GM18499 (cell line): Measurements from ENCODE around the gene SLC46A3.
"Not testable (repeated sequence)": the region's sequence is repeated elsewhere in the genome, so short reads cannot be mapped to it uniquely, and the experiment has no call there.

ENCODE experiments used
- ATAC-seq: cut with Tn5 transposase; IDR thresholded peaks from one replicate; pipeline ENCODE4 v1.9.1; 2021; ENCODE audit warnings: moderate number of reproducible peaks; ENCODE audit not compliant: insufficient read depth, unreplicated experiment

The SLC46A3 gene, protein sequence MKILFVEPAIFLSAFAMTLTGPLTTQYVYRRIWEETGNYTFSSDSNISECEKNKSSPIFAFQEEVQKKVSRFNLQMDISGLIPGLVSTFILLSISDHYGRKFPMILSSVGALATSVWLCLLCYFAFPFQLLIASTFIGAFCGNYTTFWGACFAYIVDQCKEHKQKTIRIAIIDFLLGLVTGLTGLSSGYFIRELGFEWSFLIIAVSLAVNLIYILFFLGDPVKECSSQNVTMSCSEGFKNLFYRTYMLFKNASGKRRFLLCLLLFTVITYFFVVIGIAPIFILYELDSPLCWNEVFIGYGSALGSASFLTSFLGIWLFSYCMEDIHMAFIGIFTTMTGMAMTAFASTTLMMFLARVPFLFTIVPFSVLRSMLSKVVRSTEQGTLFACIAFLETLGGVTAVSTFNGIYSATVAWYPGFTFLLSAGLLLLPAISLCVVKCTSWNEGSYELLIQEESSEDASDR

DNA sequence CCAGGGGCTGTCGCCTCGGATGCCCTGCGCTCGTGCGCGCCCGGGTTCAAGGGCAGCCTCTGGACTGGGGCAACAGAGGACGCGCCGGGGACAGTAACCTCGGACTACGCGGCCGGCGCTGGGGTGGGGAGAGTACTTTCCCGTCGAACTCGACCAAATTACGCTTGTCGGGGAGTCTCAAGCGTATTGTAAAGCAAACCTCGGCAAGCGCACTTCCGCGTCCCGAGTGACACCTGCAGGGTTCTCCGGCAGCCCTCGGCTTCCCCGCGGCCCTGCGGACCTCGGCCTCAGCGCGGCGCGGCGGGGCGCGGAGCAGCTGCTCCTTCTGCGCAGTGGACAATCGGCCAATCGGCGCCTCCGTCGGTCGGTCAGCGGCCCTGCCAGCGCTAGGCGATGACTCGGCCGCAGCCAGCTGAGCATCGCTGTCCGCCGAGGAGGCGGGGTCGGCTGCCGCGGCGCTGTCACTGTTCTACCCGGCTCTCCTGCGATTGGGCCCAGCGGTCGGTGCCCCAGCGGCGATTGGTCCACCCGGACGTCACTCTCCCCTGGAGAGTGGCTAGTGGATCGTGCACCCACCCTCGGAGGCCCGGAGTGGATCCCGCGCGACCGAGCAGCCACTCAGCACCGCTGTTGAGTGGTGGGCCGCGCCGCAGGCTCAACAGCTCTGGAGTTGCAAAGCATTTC, at the start of gene SLC46A3:
Gene SLC46A3 (minus strand): TSS at position 428 of the 684 bp plus-strand sequence. CDS start 972 bp downstream, outside the sequence.
- peak; percentile 82 for ATAC-seq

DNA sequence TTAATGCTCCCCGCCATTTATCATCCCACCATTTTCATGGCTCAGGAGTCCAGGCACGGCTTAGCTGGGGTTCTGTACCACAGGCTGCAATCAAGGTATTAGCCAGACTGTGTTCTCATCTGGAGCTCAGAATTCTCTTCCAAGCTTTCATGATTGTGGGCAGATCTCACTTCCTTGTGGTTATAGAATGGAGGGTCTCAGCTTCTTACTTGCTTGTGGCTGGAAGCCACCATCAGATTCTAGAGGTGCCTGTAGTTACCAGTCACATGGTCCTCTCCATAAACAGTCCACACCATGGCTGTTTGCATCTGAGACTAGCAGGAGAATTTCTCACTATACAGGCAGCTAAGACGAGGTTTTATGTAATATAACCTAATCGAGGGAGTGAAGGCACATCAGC, 45.1 kb upstream of the SLC46A3 start:
- ATAC-seq, result no peak

DNA sequence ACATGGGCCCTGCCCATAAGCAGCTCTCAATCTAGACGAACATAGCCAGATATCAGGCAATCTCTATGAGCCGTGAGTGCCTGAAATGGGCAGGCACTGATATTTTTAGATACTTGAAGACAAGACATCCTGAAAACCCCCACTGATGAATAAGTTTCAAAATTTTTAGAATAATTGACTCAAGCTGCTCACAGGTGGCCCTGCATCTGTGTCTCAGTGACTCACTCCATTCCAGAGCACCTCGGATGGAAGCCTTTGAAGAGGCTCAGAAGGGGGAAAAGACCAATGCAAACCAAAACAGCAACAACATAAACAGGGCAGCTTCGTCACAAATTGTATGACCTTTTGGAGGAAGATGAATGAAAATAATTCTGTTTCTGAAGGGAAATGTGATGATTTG, 42.8 kb upstream of the SLC46A3 start:
- ATAC-seq, result no peak

DNA sequence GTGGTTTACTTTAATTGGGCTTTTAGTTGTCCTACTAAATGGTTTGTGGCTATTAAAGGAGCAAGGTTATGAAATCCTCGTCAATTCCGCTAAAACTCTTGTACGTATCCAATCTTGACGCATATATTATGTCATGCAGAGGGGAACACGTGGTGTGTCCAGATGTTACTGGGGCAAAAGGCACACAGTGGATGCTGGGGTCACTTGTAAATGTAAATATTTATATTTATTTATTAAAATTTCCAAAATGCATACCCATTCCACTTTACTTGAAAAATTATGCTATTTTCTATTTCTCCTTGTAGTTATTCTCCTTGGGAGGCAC, 36.7 kb upstream of the SLC46A3 start:
- no peak for ATAC-seq

DNA sequence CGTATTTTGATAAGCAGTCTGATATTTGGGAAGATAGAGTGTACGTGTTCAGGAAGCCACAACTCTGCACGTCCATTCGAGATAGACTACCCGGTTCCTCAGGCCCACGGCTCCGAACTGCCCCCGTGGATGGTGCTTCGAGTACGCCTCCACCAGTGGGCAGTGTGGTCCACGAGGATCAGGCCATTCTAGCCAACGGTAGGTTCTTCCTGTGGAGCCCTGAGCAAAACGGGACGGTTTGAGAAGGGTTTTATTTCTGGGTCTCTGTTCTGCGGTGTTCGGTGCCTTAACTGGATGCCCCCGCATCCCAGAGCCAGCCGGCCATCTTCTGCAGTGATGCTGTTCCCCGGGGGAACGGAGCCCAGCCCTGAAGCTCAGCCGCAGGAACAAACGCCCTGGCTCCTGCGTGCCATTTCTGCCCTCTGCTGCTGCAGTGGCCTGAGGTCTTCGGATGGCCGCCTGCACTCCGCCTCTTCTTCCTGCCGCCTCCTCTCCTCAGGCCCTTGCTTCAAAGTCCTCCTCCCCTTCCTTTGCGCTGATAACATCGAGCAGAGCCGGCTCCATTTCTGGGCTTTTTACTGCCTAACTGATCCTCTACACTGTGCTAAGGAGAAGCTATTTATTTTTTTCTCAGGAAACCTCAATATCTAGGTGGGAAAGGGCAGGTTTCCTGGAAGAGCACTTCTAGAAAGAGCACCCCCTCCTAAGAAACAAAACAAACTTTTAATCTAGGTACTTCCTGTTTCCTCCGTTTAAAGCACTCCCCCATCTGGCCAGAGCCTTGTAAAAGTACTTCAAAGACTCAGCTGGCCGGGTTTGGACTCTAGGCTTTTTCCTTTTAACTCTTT, 36.2 kb upstream of the SLC46A3 start:
- no peak for ATAC-seq

DNA sequence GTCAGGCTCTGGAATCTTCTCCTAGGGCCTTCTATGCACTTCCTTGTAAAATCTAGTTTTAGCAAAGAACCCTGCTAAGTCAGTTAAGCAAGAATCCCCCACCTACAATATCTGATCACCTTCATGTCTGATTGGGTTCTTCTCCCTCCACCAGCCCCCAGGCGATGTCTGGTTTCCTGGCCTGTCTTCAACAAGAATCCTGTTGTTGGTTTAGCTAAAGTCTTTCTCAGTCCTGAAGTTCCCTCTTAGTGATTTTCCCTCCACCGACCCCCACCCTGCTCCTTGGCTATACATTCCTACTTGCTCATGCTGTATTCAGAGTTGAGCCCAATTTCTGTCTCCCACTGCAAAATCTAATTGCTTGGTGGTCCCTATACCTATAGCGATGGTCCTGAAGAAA, 35.2 kb upstream of the SLC46A3 start:
- ATAC-seq, result no peak

DNA sequence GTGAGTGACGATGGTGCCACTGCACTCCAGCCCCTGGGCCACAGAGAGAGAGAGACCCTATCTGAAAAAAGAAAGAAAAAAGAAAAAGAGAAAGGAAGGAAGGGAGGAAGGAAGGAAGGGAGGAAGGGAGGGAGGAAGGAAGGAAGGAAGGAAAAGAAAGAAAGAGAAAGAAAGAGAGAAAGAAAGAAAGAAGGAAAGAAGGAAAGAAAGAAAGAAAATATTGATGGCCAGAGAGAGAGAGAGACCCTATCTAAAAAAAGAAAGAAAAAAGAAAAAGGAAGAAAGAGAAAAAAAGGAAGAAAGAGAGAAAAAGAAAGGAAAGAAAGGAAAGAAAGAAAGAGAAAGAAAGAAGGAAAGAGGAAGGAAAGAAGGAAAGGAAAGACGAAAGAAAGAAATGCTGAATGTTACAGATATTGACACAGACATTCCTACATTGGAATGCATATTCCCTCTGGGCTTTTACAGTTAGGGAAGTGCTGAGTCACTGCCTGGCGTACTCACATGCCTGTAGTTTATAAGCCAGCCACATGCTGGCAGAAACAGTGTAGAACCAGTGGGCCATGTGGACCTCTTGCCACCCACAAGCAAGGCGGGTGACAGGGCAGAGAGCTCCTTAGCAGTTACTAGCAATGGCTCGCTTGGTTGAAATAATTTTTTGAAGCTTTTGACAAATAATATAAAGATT, 34.6 kb upstream of the SLC46A3 start:
- no peak for ATAC-seq

DNA sequence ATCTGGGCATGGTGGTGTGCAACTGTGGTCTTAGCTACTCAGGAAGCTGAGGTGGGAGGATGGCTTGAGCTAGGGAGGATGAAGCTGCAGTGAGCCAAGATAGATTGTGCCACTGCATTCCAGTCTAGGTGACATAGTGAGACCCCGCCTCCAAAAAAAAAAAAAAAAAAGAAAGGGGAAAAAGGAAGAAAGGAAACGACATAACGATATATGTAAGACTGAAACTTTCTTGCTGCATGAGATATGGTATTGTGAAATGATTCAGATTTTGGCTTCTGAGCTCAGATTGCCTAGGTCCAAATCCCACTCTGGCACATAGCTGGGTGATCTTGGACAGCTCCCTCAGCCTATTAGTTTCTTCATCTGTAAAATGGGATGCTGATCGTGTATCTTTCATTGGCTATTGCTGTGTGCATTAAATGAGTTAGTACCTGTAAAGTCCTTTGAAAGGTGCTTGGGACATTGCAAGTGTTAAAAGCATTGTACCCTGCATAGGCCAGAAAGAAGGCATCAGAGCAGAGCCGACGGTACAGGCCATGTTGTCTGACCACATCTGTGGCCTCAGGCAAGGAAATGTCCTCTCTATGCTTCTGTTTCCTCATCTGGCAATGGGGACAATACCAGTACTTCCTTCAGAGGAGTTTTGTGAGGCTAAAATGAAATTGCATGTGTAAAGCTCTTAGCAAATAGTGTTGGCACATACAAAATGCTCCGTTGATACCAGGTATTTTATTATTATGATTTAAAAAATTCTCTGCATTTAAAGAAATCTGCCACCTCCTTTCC, 32.6 kb upstream of the SLC46A3 start:
- no peak for ATAC-seq

DNA sequence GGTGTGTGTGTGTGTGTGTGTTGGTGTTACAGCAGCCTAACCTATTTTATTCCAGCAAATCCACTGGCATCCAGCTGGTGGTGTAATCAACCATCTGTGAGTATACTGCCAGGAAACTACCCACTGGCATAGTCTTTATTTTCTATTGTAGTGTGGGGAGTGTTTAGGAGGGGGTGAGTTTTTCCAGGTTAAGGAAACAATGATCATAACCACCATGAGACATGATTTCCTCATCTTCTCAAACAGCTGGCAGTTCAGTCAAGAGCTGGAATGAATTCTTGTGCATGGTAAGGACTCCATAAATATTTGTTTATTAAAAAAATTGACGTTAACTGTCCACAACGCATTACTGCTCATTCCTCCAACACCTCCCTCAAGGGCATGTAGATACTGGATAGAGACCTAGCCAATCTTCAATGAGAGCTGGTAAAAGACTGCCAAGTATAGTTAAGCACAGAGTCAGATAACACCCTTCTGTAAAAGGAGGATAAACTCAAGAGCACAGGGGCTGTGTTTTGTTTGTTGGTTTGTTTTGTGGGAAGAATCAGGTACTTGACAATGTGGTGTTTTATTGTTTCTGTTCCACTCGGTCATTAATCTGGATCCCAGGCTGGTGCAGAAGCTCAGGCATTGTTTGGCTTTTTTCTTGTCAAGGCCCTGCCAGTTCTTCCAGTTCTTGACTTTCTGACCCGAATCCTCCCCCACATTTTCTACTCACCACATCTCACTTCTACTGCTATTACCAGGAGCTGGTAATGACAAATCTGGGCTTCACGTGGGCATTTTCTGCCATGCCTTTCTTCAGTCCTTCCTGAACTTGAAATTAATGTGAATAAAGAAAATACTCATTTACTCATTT, 31.6 kb upstream of the SLC46A3 start:
- no peak for ATAC-seq

DNA sequence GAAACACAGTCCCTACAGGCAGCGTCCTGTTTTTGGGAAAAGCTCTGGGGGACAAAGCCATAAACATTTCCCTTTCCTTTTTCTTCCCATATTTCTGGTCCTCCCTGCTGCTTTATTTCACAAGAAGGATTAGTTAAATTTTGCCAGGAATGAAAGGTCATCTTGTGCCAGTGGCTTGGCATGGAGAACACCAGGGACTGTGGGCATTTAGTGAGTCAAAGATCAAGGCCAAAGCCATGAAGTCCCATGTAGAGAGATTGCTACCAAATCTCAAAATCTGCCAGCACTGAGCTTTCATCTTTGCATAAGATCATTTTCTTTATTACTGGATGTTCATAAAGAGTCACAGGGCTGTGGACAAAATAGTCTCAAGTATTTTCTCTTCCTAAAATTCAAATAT, 29.1 kb upstream of the SLC46A3 start:
- no peak for ATAC-seq

DNA sequence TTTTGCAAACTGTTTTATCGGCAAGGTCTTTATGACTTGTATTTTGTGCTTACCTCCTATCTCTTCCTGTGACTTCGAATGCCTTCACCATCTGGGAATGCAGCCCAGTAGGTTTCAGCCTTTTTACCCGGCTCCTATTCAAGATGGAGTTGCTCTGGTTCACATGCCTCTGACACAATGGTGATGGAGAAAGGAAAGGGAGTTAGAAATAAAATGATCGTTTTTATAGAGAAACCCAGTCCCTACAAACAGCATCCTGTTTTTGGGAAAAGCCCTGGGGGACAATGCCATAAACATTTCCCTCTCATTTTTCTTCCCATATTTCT, 27.5 kb upstream of the SLC46A3 start:
- ATAC-seq, result no peak

DNA sequence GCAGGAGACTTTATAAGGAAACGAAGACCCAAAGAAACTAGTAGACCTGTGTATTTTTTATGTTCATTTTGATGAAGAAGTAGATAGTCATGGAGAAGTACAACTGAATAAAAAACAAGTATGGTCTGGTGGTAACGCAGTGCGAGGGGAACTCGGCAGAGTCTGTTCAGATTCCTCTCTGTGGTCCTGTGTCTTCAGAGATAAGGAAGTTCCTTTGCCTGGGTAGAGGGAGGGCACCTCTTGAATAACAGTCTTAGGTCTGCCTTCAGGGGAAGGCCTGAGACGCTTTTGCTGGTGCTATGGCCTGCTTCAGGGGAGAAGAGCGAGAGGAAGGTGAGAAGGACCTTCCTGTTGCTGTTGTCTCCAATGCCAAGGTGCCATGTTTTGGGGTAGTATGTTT, 25.9 kb upstream of the SLC46A3 start:
- no peak for ATAC-seq

DNA sequence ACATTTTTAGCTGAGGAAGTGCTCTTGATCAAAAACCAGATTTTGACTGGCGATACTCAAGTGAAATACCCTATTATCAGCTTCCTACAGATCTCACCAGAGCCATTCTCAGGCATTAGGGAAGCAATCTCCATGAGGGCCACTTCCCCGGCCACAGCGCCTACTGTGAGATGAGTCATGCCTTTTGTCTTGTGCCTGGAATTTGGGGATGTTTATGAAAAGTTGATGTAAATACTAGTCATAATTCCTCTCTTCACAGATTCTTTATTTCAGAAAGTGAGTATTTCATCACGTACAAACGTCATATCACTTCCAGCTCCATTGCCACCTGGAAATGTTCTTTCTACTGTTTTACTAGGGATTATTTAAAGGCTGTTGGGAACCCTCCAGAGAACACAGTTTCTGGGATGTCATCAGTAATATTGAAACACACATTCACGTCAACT, 25.3 kb upstream of the SLC46A3 start:
- no peak for ATAC-seq

DNA sequence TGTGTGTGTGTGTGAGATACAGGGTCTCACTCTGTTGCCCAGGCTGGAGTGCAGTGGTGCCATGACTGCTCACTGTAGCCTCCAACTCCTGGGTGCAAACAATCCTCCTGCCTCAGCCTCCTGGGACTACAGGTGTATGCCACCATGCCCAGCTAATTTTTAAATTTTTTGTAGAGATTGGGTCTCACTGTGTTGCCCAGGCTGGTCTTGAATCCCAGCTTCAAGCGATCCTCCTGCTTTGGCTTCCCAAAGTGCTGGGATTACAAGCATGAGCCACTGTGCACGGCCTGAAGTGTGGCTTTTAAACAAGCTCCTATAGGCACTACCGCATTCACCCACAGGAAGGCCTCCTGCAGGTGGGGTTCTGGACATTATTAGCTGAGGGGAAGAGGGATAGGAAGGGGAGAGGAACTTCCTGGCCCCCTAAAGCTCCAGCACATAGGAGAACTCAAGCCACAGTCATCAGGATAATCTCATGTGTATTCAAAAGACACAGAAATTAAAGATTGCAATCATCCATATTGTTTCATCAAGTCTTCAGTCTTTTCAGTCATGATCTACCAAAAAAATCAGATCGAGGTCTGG, 24.8 kb upstream of the SLC46A3 start:
- no peak for ATAC-seq

DNA sequence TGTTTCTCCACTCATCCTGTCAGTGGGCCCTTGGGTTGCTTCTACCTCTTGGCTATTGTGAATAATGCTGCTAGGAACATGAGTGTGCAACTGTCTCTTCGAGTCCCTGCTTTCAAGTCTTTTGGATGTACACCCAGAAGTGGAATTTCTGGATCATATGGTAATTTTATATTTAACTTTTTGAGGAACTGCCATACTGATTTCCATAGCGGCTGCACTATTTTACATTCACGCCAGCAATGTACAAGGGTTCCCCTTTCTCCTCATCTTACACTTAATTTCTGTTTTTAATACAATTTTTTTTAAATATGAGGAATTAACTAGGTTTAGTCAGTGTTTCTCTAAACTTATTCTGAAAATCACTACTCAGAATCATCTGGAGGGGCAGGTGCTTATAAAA, 24.2 kb upstream of the SLC46A3 start:
- no peak for ATAC-seq

DNA sequence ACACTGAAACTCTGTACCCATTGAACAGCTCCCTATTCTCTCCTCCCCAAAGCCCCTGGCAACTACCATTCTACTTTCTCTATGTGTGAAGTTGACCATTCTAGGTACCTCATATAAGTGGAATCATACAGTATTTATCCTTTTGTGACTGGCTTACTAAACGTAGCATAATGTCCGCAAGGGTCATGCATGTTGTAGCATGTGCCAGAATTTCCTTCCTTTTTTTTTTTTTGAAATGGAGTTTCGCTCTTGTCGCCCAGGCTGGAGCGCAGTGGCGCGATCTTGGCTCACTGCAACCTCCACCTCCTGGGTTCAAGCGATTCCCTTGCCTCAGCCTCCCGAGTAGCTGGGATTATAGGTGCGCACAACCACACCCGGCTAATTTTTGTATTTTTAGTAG, 23.7 kb upstream of the SLC46A3 start:
- ATAC-seq, result not testable (repeated sequence)

DNA sequence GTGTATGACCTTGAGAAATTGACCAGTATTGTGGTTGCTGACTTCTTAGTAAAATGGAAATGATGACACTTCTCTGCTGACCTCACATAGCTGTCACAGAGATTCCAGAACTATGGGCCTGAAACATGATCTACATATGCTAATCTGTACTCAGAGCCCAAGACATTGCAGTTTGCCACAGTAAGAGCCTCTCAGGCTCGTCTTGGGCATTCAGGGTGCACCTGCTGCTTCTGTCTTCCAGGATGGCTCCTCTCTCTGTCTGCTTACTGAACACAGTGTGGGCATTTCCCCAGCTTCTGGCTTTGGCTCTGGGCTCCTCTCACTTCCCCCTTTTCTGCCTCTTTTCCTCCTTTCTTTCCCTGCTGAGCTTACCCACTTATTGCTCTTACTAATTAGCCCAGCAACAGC, 22.3 kb upstream of the SLC46A3 start:
- no peak for ATAC-seq

DNA sequence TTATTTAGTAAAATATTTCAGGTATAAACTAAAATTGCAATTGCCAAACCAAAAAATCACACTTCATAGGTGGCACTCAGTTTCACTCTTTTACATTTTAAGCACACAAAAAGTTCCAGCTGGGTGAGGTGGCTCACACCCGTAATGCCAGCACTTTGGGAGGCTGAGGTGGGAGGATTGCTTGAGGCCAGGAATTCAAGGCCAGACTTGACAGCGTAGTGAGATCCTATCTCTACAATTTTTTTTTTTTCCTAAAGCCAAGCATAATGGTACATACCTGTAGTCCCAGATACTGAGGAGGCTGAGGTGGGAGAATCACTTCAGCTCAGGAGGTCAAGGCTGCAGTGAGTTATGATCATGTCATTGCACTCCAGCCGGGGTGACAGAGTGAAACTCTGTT, 20.6 kb upstream of the SLC46A3 start:
- no peak for ATAC-seq
